Measurements from ENCODE around the gene SNW1.
"Not testable (repeated sequence)": the region's sequence is repeated elsewhere in the genome, so short reads cannot be mapped to it uniquely, and the experiment has no call there.

The SNW1 gene

GRCh38 chr14:77761205-77761931 is 412 bp upstream of the SNW1 start:
- peak; percentile 42 for DNase-seq (ENCODE audit: extremely low spot score)
- CTCF ChIA-PET: interaction anchor here (0.7 to 1.0 kb wide), 3 partner anchors 9 to 1643 kb away, joined by 3 to 5 read pairs (median 3); no protein-coding TSS in a partner anchor
- POLR2A ChIA-PET: interaction anchor here (0.9 to 2.9 kb wide), 7 partner anchors 11 to 49 kb away, joined by 3 to 17 read pairs (median 5); partner anchors contain the start of gene ADCK1
- no peak for TF ChIP-seq BHLHE40 (IDR thresholded peaks at IDR 0.05; ENCODE audit: borderline replicate concordance)
- TF ChIP-seq ZNF384 (IDR thresholded peaks at IDR 0.05): no peak
- no peak for TF ChIP-seq FOXA1 (IDR thresholded peaks at IDR 0.05)
- no peak for TF ChIP-seq TARDBP (IDR thresholded peaks at IDR 0.05)
- no peak for TF ChIP-seq ARNT (IDR thresholded peaks at IDR 0.05)
- TF ChIP-seq L3MBTL2 (conservative IDR thresholded peaks at IDR 0.05): no peak
- TF ChIP-seq SP1 (IDR thresholded peaks at IDR 0.05): no peak

- ChIA-PET POLR2A (no interaction called here), CTCF (interaction anchor here (1.3 kb wide), 1 partner anchor 8 kb away, joined by 3 read pairs; the partner anchor contains the start of gene SNW1)
- DNase-seq (ENCODE audit: extremely low spot score): no peak
- no peak for TF ChIP-seq CTBP1 (IDR thresholded peaks at IDR 0.05; ENCODE audit: borderline replicate concordance)
- no peak for TF ChIP-seq FOXM1 (IDR thresholded peaks at IDR 0.05; ENCODE audit: borderline replicate concordance)
- TF ChIP-seq FOXK2 (IDR thresholded peaks at IDR 0.05): no peak
- TF ChIP-seq SUZ12 (IDR thresholded peaks at IDR 0.05): no peak
- TF ChIP-seq ARNT (IDR thresholded peaks at IDR 0.05): no peak
- no peak for TF ChIP-seq FOXA1 (IDR thresholded peaks at IDR 0.05)
- TF ChIP-seq HDGF (IDR thresholded peaks at IDR 0.05; ENCODE audit: borderline replicate concordance): no peak
- TF ChIP-seq BHLHE40 (IDR thresholded peaks at IDR 0.05; ENCODE audit: borderline replicate concordance): no peak
- no peak for TF ChIP-seq L3MBTL2 (conservative IDR thresholded peaks at IDR 0.05)
- TF ChIP-seq PKNOX1 (IDR thresholded peaks at IDR 0.05): no peak
- no peak for TF ChIP-seq SP1 (IDR thresholded peaks at IDR 0.05)
- no peak for TF ChIP-seq ZNF384 (IDR thresholded peaks at IDR 0.05)
- TF ChIP-seq TARDBP (IDR thresholded peaks at IDR 0.05): no peak
These were observed 8.0 kb downstream of the SNW1 start for GRCh38 chr14:77752799-77753516.

GRCh38 chr14:77752266-77752665 is 8.7 kb downstream of the SNW1 start:
- DNase-seq (ENCODE audit: extremely low spot score): no peak
- CTCF ChIA-PET: interaction anchor here (1.3 kb wide), 1 partner anchor 9 kb away, joined by 3 read pairs; the partner anchor contains the start of gene SNW1
- POLR2A ChIA-PET: no interaction called here
- no peak for TF ChIP-seq NFRKB (IDR thresholded peaks at IDR 0.05)
- TF ChIP-seq ARNT (IDR thresholded peaks at IDR 0.05): no peak
- TF ChIP-seq FOXM1 (IDR thresholded peaks at IDR 0.05; ENCODE audit: borderline replicate concordance): no peak
- no peak for TF ChIP-seq SUZ12 (IDR thresholded peaks at IDR 0.05)
- TF ChIP-seq SP1 (IDR thresholded peaks at IDR 0.05): no peak
- no peak for TF ChIP-seq FOXA1 (IDR thresholded peaks at IDR 0.05)
- no peak for TF ChIP-seq L3MBTL2 (conservative IDR thresholded peaks at IDR 0.05)
- no peak for TF ChIP-seq ELF4 (IDR thresholded peaks at IDR 0.05)
- TF ChIP-seq CTBP1 (IDR thresholded peaks at IDR 0.05; ENCODE audit: borderline replicate concordance): no peak
- no peak for TF ChIP-seq TARDBP (IDR thresholded peaks at IDR 0.05)
- no peak for TF ChIP-seq BHLHE40 (IDR thresholded peaks at IDR 0.05; ENCODE audit: borderline replicate concordance)
- no peak for TF ChIP-seq LEF1 (IDR thresholded peaks at IDR 0.05; ENCODE audit: borderline replicate concordance)
- no peak for TF ChIP-seq HDGF (IDR thresholded peaks at IDR 0.05; ENCODE audit: borderline replicate concordance)
- TF ChIP-seq FOXK2 (IDR thresholded peaks at IDR 0.05): no peak
- TF ChIP-seq PKNOX1 (IDR thresholded peaks at IDR 0.05): no peak
- TF ChIP-seq ZNF384 (IDR thresholded peaks at IDR 0.05): no peak

- not testable (repeated sequence) for DNase-seq (ENCODE audit: extremely low spot score)
These were observed 13.5 kb downstream of the SNW1 start for GRCh38 chr14:77747425-77747824.

GRCh38 chr14:77746064-77746702 is 14.8 kb downstream of the SNW1 start:
- POLR2A ChIA-PET: no interaction called here
- no peak for DNase-seq (ENCODE audit: extremely low spot score)
- TF ChIP-seq SP1 (IDR thresholded peaks at IDR 0.05): no peak
- TF ChIP-seq SUZ12 (IDR thresholded peaks at IDR 0.05): no peak
- no peak for TF ChIP-seq ELF4 (IDR thresholded peaks at IDR 0.05)
- no peak for TF ChIP-seq CTBP1 (IDR thresholded peaks at IDR 0.05; ENCODE audit: borderline replicate concordance)
- TF ChIP-seq BHLHE40 (IDR thresholded peaks at IDR 0.05; ENCODE audit: borderline replicate concordance): no peak
- TF ChIP-seq L3MBTL2 (conservative IDR thresholded peaks at IDR 0.05): no peak
- no peak for TF ChIP-seq FOXM1 (IDR thresholded peaks at IDR 0.05; ENCODE audit: borderline replicate concordance)
- no peak for TF ChIP-seq ZNF384 (IDR thresholded peaks at IDR 0.05)
- TF ChIP-seq HDGF (IDR thresholded peaks at IDR 0.05; ENCODE audit: borderline replicate concordance): no peak
- TF ChIP-seq PKNOX1 (IDR thresholded peaks at IDR 0.05): no peak
- TF ChIP-seq ARNT (IDR thresholded peaks at IDR 0.05): no peak
- no peak for TF ChIP-seq FOXK2 (IDR thresholded peaks at IDR 0.05)
- TF ChIP-seq FOXA1 (IDR thresholded peaks at IDR 0.05): no peak
- CTCF ChIA-PET: no interaction called here

More at GRCh38 chr14:77747425-77747824, 13.5 kb downstream of the SNW1 start:
- POLR2A ChIA-PET, CTCF ChIA-PET: not testable (repeated sequence)
